MM.1S (cell line): Measurements from ENCODE around the gene ABHD12.

ENCODE experiments used
- EZH2 ChIP-seq: fragments of 300-600 bp; sonication (generic); optimal IDR thresholded peaks from 2 replicates; pipeline ENCODE3; 2017; ENCODE audit warnings: low read depth, mild to moderate bottlenecking, antibody characterized with exemption, low read length, mixed read lengths
- TF ChIP-seq, protein P1 (sequence below): fragments of 300-600 bp; sonication (generic); IDR thresholded peaks from 2 replicates; pipeline ENCODE4 v1.5.1; 2016; ENCODE audit warnings: antibody characterized with exemption, low read length, mixed read lengths

DNA sequence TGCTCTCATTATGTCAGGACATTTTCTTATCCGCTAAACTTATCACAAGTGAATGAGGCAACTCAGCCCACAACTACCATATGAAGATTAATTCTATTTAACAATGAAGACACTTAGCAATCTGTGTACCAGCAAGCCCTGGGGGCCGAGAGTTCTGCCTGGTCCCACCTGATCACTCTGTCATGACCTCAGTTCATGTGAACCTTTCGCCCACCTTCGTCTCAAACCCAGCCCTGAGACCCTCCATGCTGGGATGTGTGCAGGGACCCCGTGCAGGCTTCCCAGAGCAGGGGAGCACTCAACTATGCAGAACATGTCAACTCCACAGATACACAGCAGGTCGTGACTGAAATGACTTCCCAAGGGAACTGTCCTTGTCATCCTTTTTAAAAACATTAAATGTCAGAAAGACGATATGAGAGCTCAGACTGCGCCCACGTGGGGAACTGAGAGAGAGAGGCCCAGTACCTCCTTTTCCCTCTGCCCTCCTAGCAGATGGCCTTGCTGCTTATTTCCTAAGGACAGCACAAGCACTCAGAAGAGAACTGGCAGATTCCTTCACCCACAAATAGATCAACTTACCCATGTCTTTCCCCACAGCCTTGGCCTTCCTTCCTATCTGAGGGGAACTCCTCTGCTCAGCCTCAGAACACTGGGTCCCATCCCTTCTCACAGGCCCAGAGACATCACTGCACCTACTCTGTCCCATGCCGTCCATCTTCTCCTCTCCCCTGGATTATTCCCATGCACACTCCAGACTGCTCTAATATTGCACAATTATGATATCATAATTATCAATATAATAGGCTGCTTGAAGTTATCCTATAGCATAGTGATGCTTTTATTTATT is 11.5 kb downstream of the ABHD12 start:
- TF ChIP-seq, protein P1, sequence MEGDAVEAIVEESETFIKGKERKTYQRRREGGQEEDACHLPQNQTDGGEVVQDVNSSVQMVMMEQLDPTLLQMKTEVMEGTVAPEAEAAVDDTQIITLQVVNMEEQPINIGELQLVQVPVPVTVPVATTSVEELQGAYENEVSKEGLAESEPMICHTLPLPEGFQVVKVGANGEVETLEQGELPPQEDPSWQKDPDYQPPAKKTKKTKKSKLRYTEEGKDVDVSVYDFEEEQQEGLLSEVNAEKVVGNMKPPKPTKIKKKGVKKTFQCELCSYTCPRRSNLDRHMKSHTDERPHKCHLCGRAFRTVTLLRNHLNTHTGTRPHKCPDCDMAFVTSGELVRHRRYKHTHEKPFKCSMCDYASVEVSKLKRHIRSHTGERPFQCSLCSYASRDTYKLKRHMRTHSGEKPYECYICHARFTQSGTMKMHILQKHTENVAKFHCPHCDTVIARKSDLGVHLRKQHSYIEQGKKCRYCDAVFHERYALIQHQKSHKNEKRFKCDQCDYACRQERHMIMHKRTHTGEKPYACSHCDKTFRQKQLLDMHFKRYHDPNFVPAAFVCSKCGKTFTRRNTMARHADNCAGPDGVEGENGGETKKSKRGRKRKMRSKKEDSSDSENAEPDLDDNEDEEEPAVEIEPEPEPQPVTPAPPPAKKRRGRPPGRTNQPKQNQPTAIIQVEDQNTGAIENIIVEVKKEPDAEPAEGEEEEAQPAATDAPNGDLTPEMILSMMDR, result no peak
- TF ChIP-seq EZH2, result no peak
